Kidney (tissue), 22 donors: Measurements from ENCODE around the gene SPATA12. TPM values are rescaled to one million over a fixed set of nuclear protein-coding genes. Genes with fewer than 3 reads are reported as not detected.
A peak's percentile ranks its signal among the peaks of the same experiment; 100 is the strongest.

Source experiments
- DNase-seq, 5 donors: peaks; one replicate each; pipeline ENCODE4 v3.0.0-alpha.2; 2013 to 2020
- FAIRE-seq: peaks from 2 replicates; lab custom pipeline; 2012; peaks lifted over from hg19 to GRCh38; lab: Jason Lieb, UNC
- H3K27ac ChIP-seq, 2 donors: one replicate each; pipeline ENCODE4 v1.7.0; 2013; ENCODE audit warnings: low read depth in 2 of 2, low read length in 2 of 2, inconsistent platforms in 1 of 2
- H3K27me3 ChIP-seq: one replicate; pipeline ENCODE4 v1.7.1; 2013; ENCODE audit warnings: low read length, inconsistent platforms; ENCODE audit not compliant: control insufficient read depth, insufficient read depth
- H3K36me3 ChIP-seq, 3 donors: one replicate each; pipeline versions ENCODE4 v1.7.0 to v1.7.1; 2013; ENCODE audit warnings: low read length in 3 of 3, control low read depth in 1 of 3, inconsistent platforms in 1 of 3; ENCODE audit not compliant: insufficient read depth in 3 of 3, control insufficient read depth in 2 of 3
- H3K4me1 ChIP-seq, 3 donors: one replicate each; pipeline versions ENCODE4 v1.7.0 to v1.7.1; 2013; ENCODE audit warnings: low read length in 3 of 3, inconsistent platforms in 1 of 3, low read depth in 1 of 3; ENCODE audit not compliant: control insufficient read depth in 2 of 3, insufficient read depth in 2 of 3
- H3K4me3 ChIP-seq, 3 donors: one replicate each; pipeline versions ENCODE4 v1.7.0 to v1.8.1; 2013; ENCODE audit warnings: low read length in 3 of 3, control low read depth in 1 of 3, inconsistent platforms in 1 of 3
- H3K9ac ChIP-seq, 3 donors: one replicate each; pipeline versions ENCODE4 v1.7.0 to v1.7.1; 2013; ENCODE audit warnings: low read length in 3 of 3, control low read depth in 1 of 3, inconsistent platforms in 1 of 3
- H3K9me3 ChIP-seq, 3 donors: one replicate each; pipeline versions ENCODE4 v1.7.0 to v1.7.1; 2013; ENCODE audit warnings: low read length in 3 of 3, control low read depth in 1 of 3, inconsistent platforms in 1 of 3; ENCODE audit not compliant: control insufficient read depth in 2 of 3, insufficient read depth in 1 of 3
- CTCF ChIP-seq: IDR thresholded peaks from 3 replicates; pipeline ENCODE4 v1.5.1; 2012; ENCODE audit warnings: mild to moderate bottlenecking, moderate library complexity, borderline replicate concordance; ENCODE audit not compliant: insufficient read depth; ENCODE audit errors: extremely low read depth
- intact Hi-C: fragments of 100-400 bp; cut with DNase I; formaldehyde crosslinking; loops from one replicate; pipeline ENCODE4 v1.11.1; 2022
- long read RNA-seq, 10 donors: library from polyadenylated mRNA in 1 of 10; unstranded in 1 of 10; transcript quantifications; one replicate each; pipeline ENCODE4 v2.0.0 and lab custom pipeline, GENCODE V29; 2021 to 2026
- polyA plus RNA-seq: library from polyadenylated mRNA; stranded (reverse); fragments of 350-450 nt; fragmentation: Illumina TruSeq; extraction: RNeasy Lipid Tissue Mini Kit (QIAGEN cat#74804); gene quantifications from one replicate; pipeline ENCODE4 v1.2.3, GENCODE V29; 2014; ENCODE audit warnings: low read depth, low replicate concordance; ENCODE audit not compliant: insufficient read depth
- total RNA-seq: library from RNA; stranded (reverse); fragmentation: NEBNext Ultra II Directional; extraction: Animal tissue kit (Norgen Biotek cat#: 25700); gene quantifications from one replicate; pipeline ENCODE4 v1.2.1, GENCODE V29; 2021
- donor health status: control.
- donor health status: control.
- donor health status: control.
- donor health status: control.
- donor health status: control.
- donor health status: DM: yes; HTN: yes; CAD: no.
- donor health status: Normal renal cell carcinoma (clear cell type).

The SPATA12 gene
- total RNA-seq (not detected), polyA plus RNA-seq (not detected)
- long read RNA-seq, donor 1: 0 reads
- long read RNA-seq, donor 2: 0 reads
- long read RNA-seq, donor 3: 0 reads
- long read RNA-seq, donor 4: 0 reads
- long read RNA-seq, donor 5: 0 reads
- long read RNA-seq, donor 6: 0 reads
- long read RNA-seq, donor 7, partial matches to known transcripts: 0 of 3 reads
- long read RNA-seq, donor 7, other reads (novel, unspliced or antisense): 2 of 3 reads
- long read RNA-seq, donor 8: 0 reads
- long read RNA-seq, donor 9: 0 reads
- long read RNA-seq, donor 10: 0 reads

- Histone ChIP-seq H3K9ac (no peak within 1 kb of the TSS), H3K27me3 (no peaks in the 10 kb centered on the region), H3K4me3 (no peak within 1 kb of the TSS), H3K36me3 (no peaks in the 10 kb centered on the region), H3K27ac (no peak within 1 kb of the TSS), H3K9me3 (no peaks in the 10 kb centered on the region), H3K4me1 (peaks cover 0 to 2% (median 0%) of the 10 kb centered on the region in 3 donors)
- intact Hi-C loops: no loop called here
- FAIRE-seq (no peak), DNase-seq (peak; percentile 38 to 92 (median 49))
- TF ChIP-seq CTCF: no peak
Measured at GRCh38 chr3:57060089-57060821, at the start of gene SPATA12. SPATA12 (plus strand) TSS chr3:57060664; CDS start chr3:57073695, 13,031 bp downstream.

GRCh38 chr3:57011022-57011421 is 49.4 kb upstream of the SPATA12 start:
- H3K27ac ChIP-seq: peak overlapping the region in 1 of 2 donors; percentile 86
- no peak overlapping the region for H3K4me3 ChIP-seq
- no peaks in the 10 kb centered on the region for H3K9me3 ChIP-seq
- intact Hi-C loops: no loop called here
- FAIRE-seq (no peak), DNase-seq (peak in 2 of 5 donors; percentile 19 to 24)
- H3K4me1 ChIP-seq: peaks cover 2 to 23% (median 16%) of the 10 kb centered on the region in 3 donors
- TF ChIP-seq CTCF: no peak
- no peaks in the 10 kb centered on the region for H3K36me3 ChIP-seq
- no peaks in the 10 kb centered on the region for H3K27me3 ChIP-seq
- H3K9ac ChIP-seq: peak overlapping the region in 1 of 3 donors; percentile 17

- Histone ChIP-seq H3K4me3 (no peak overlapping the region), H3K9me3 (no peaks in the 10 kb centered on the region), H3K36me3 (no peaks in the 10 kb centered on the region), H3K4me1 (peaks cover 2 to 10% (median 9%) of the 10 kb centered on the region in 3 donors), H3K27ac (no peak overlapping the region), H3K27me3 (no peaks in the 10 kb centered on the region), H3K9ac (no peak overlapping the region)
- FAIRE-seq (no peak), DNase-seq (no peak)
- TF ChIP-seq CTCF: no peak
- intact Hi-C loops: no loop called here
Measured at GRCh38 chr3:57012847-57013246, 47.6 kb upstream of the SPATA12 start.
